Astrocyte of the spinal cord (primary cell): Measurements from ENCODE around the gene COL4A1.

Experiments used
- DNase-seq: peaks from one replicate; pipeline ENCODE4 v3.0.0; 2011; ENCODE audit warnings: low read depth, low spot score
- H3K4me3 ChIP-seq: 2 replicates; pipeline ENCODE4 v1.5.1; 2011; ENCODE audit warnings: low read depth, mild to moderate bottlenecking, low read length, moderate library complexity
- in situ Hi-C: cut with HindIII; loops from 2 replicates; pipeline ENCODE4 v1.10.0; 2017; ENCODE audit warnings: low sequenced_read_pairs
- TF ChIP-seq, protein P1 (sequence below): IDR thresholded peaks from 2 replicates; pipeline ENCODE4 v1.5.1; 2012; ENCODE audit warnings: low read depth, mild to moderate bottlenecking, low read length, inconsistent platforms

The COL4A1 gene

DNA sequence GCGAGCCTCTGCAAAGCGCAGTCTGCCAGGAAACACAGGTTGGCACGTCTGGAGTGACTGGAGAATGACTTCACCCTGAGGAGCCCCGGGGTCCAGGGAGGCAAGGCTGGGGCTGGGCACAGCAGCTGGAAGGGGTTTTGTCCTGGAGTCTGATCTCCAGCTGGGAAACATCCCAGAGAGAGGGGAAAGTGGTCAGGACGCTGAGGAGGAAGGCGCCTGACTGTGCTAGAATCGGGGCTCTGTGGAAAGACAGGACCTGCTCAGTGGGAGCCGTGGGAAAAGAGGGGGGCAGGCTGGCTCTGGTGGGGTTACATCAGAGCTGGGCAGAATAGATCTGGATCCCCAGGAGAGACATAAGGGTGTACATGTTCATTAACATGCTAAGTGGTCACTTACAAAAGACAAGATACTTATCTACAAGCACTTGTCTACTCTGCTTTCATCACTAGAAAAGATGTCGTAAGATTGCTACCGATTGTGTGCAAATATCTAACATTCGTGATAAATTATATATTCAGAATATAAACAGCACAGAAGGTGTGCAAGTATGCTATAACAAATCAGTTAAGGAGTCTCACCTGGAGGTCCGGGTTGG lies 106.6 kb downstream of the COL4A1 start:
- in situ Hi-C loops, result no loop called here
- DNase-seq, result no peak
- TF ChIP-seq, protein P1, sequence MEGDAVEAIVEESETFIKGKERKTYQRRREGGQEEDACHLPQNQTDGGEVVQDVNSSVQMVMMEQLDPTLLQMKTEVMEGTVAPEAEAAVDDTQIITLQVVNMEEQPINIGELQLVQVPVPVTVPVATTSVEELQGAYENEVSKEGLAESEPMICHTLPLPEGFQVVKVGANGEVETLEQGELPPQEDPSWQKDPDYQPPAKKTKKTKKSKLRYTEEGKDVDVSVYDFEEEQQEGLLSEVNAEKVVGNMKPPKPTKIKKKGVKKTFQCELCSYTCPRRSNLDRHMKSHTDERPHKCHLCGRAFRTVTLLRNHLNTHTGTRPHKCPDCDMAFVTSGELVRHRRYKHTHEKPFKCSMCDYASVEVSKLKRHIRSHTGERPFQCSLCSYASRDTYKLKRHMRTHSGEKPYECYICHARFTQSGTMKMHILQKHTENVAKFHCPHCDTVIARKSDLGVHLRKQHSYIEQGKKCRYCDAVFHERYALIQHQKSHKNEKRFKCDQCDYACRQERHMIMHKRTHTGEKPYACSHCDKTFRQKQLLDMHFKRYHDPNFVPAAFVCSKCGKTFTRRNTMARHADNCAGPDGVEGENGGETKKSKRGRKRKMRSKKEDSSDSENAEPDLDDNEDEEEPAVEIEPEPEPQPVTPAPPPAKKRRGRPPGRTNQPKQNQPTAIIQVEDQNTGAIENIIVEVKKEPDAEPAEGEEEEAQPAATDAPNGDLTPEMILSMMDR, result no peak
- no peak overlapping the region for H3K4me3 ChIP-seq

DNA sequence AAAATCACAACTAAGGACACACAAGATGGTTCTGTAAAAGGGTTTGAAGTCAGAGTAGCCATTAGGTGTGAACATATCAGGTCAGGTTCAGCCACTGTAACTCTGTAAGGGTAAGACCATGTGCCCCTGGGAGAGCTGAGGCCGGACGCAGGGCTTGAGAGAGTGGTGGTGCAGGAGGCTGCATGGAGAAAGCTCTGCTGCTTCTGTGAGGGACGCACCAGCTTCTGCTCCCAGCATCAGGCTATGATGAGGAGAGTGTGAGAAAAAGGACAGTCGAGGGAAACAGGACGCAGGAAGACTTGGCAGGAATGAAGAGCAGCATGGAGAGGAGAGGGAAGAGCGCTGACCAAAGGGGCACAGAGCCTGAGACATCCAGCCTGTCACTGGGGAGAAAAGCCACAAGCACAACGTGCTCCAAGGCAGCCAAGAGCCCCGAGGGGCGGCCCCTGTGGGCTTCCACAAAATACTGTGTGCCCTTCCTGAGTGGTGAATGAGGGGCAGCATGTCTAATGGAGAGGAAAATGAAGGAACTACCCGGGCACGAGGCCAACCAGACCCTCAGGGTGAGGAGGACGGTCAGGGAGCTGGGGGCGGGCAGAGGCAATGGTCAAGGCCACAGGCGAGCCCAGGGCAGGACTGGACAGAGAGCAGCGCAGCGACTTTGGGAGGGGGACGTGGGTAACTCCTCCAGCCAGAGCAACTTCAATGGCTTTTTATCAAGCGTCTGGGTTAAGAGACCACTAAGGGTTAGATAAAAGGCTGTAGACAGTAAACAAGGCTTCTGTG lies 107.7 kb downstream of the COL4A1 start:
- TF ChIP-seq, protein P1, result no peak
- in situ Hi-C loops, result no loop called here
- no peak overlapping the region for H3K4me3 ChIP-seq
- DNase-seq, result no peak

DNA sequence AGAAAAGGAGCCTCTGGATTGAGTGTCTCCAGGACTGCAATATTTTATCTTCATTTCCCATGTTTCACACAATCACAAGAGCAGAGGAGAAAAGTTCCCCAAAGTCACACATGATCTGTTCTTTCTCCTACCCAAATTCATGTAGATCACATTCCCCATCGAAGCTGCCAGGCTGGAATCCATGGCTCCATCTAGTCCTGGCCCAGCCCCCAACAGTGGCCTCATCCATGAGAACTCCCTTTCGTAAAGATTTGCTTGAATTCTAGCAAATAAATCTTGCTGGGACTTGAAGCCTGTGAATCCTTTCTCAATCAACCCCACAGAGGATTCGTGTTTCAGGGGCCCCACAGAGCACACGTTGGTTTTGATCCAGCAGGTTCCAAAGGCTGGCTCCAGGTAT lies 109.5 kb downstream of the COL4A1 start:
- TF ChIP-seq, protein P1, result no peak
- in situ Hi-C loops, result no loop called here
- no peak for DNase-seq
- no peak overlapping the region for H3K4me3 ChIP-seq

DNA sequence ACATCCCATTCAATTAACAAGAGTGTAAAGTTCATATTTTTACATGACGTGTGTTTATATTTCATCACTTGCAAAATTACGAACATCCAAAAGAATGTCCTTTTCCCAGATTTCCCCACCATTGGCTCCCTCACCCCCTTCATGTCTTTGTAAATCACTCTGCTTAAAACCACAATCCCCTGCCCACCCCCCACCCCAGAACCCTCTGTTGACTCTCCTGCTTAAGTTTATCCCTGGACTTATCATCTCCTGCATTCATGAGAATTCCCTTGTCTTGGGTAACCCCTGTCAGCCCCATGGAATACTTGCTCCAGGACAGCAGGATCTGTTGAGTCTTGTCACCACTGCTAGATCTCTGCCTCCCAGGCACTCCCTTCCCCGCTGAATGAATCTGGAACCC lies 109.9 kb downstream of the COL4A1 start:
- in situ Hi-C loops, result no loop called here
- TF ChIP-seq, protein P1, result no peak
- no peak overlapping the region for H3K4me3 ChIP-seq
- DNase-seq, result no peak

DNA sequence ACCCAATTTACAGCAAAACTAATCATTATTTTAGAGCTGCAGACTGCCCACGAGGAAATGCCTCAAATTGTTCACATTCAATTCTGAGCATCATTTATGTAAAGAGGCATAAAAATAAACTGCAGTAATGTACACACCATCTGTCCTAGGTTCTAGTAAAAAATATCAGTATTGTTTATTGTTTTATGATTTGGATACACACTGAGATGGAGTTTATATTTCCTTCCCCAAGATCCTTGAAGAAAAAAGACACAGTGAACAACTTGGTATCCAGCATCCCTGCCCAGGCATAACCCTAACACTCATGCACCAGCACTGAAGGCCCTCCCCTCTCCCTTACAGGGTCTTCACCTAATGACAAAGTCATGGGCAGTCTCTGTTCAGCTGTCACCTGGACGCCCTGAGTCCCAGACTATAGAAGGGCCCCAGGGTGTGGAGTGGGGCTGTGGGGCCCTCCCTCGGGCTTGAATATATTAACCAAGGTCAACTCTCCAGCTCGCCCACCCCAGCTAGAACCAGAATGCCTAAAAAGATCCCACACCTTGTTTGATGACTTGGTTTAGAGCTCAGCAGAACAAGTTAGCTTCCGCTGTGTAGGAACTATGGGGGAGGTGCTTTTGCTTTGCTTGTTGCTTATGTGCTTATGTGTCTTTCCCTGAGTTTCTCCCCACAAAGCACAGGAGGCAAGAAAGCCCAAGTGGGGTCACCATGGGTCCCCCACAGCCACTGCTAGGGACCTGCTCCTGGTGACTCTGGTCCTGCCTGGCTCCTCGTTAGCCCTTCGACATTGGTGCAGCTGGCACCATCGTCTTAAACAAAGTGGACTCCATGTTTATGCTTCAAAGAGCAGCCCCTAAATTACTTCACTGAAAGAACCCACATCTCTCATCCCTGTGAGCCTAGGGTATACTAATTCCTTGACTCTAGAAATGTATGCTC lies 111.1 kb downstream of the COL4A1 start:
- DNase-seq, result no peak
- in situ Hi-C loops, result no loop called here
- H3K4me3 ChIP-seq, result no peak overlapping the region
- TF ChIP-seq, protein P1, result no peak

DNA sequence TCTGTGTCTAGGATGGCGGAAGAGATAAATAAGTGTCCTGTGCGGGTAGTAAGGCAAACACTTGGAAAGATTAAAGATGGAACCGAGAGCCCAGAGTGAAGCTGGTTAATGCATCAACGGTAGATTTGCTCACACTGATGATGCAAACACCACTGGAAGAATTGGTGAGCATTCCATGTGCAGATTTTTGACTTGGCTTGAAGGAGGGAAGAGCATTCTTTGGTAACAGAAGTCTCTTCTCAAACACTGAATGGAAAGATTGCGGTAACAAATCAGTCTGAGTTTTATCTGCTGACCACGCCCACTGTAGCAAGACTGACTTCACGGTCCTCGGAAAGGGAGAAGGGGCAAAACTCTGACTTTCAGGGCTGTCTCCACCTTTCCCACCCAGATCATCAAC lies 112.5 kb downstream of the COL4A1 start:
- in situ Hi-C loops, result no loop called here
- no peak overlapping the region for H3K4me3 ChIP-seq
- TF ChIP-seq, protein P1, result no peak
- no peak for DNase-seq
